NB4 (cell line): ENCODE measurements around the gene CUTA.

ENCODE experiments used
- POLR2A ChIP-seq: IDR thresholded peaks from 2 replicates; pipeline ENCODE4 v1.6.1; 2011; ENCODE audit warnings: mild to moderate bottlenecking; ENCODE audit not compliant: insufficient read length; ENCODE audit errors: extremely low read depth
- TF ChIP-seq, protein P1 (sequence below): IDR thresholded peaks from one replicate; pipeline ENCODE4 v1.5.1; 2012; ENCODE audit warnings: low read depth, low read length
- TF ChIP-seq, protein P2 (sequence below): IDR thresholded peaks from 2 replicates; pipeline ENCODE4 v1.6.1; 2011; ENCODE audit warnings: low read depth, low read length

DNA sequence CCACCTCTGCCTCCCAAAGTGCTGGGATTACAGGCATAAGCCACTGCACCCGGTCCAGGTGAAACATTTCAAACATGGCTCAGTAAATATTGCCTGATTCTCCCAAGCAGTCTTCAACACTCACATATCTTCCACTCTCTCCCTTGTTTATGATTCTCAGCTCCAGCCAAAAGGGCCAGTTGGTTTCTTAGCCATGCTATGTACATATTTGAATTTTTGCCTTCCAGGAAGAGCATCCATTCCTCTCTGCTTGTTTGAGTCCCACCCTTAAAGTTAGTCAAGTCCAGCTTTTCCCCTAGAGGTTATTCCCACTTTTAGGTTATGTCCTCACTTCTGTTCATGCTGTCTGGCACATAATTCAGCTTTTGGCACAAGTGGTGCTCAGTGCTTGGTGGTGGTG, 20.4 kb downstream of the CUTA start:
- TF ChIP-seq, protein P1, sequence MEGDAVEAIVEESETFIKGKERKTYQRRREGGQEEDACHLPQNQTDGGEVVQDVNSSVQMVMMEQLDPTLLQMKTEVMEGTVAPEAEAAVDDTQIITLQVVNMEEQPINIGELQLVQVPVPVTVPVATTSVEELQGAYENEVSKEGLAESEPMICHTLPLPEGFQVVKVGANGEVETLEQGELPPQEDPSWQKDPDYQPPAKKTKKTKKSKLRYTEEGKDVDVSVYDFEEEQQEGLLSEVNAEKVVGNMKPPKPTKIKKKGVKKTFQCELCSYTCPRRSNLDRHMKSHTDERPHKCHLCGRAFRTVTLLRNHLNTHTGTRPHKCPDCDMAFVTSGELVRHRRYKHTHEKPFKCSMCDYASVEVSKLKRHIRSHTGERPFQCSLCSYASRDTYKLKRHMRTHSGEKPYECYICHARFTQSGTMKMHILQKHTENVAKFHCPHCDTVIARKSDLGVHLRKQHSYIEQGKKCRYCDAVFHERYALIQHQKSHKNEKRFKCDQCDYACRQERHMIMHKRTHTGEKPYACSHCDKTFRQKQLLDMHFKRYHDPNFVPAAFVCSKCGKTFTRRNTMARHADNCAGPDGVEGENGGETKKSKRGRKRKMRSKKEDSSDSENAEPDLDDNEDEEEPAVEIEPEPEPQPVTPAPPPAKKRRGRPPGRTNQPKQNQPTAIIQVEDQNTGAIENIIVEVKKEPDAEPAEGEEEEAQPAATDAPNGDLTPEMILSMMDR, result no peak
- no peak for TF ChIP-seq POLR2A
- TF ChIP-seq, protein P2, sequence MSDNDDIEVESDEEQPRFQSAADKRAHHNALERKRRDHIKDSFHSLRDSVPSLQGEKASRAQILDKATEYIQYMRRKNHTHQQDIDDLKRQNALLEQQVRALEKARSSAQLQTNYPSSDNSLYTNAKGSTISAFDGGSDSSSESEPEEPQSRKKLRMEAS, result no peak
